Measurements from ENCODE around the gene KXD1.
"Not testable (repeated sequence)": the region's sequence is repeated elsewhere in the genome, so short reads cannot be mapped to it uniquely, and the experiment has no call there.

The KXD1 gene

GRCh38 chr19:18537431-18537830 is 20.2 kb upstream of the KXD1 start:
- DNase-seq, result no peak

DNA sequence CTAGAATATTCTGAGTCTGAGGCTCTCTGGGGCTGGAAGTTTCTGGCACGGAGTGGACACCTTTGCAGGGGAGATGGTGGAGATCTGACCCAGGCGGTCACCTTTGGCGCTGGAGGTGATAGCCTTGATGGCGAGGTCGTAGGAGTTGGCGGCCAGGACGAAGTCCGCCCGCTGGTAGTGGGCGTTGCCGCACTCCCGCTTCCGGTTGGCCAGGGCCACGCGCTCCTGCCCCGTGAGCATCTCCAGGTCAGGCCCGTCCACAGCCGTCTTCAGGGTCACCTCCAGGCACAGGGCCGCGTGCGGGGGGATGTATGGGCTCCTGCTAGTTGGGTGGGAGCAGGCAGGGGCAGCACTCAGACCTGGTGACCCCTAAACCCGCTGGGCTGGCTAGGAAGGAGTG is 19.6 kb upstream of the KXD1 start:
- DNase-seq, result no peak

GRCh38 chr19:18539372-18539771 is 18.3 kb upstream of the KXD1 start:
- no peak for DNase-seq

- DNase-seq, result not testable (repeated sequence)
Observed at GRCh38 chr19:18540200-18540599, 17.5 kb upstream of the KXD1 start.

DNA sequence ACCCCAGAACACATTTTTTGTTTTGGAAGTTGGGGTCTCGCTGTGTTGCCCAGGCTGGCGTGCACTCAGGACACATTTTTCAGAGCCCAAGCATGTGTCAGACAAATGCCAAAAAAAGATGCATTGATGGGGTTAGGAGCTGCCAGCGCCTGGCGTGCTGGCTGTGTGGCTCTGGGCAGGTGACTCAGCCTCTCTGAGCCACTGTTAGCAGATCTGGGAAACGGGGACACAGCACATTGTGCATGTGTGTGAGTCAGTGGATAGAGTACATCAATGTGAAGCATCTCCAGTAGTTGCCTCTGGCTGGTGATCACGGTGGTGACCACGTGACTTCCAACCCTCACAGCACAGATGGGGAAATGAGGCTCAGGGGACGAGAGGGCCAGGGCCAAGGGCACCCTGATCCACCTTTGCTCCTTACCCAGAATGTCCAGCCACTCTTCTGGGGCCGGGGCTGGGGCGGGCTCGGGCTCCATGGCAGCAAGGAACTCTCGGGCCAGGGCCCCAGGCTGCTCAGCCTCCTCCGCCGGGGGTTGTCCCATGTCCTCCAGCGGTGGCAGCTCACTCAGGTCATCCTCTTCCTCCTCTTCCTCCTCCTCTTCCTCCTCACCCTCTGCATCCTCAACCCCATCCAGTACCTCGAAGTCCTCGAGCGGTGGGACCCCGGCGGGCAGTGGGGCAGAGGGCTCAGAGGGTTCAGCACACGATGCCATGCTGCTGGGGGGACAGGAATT is 16.2 kb upstream of the KXD1 start:
- peak; percentile 32 to 58 (median 37) for DNase-seq

- DNase-seq, result peak in 2 of 3 donors; percentile 10 to 25
Observed at GRCh38 chr19:18541992-18542940, 15.4 kb upstream of the KXD1 start.

GRCh38 chr19:18542941-18543813 is 14.5 kb upstream of the KXD1 start, which contains the start of gene FKBP8:
Gene FKBP8, minus strand, starts transcription at chr19:18543573. Its CDS starts 1,603 bp downstream, at chr19:18541970.
- DNase-seq, result peak; percentile 92 to 97 (median 94)

DNA sequence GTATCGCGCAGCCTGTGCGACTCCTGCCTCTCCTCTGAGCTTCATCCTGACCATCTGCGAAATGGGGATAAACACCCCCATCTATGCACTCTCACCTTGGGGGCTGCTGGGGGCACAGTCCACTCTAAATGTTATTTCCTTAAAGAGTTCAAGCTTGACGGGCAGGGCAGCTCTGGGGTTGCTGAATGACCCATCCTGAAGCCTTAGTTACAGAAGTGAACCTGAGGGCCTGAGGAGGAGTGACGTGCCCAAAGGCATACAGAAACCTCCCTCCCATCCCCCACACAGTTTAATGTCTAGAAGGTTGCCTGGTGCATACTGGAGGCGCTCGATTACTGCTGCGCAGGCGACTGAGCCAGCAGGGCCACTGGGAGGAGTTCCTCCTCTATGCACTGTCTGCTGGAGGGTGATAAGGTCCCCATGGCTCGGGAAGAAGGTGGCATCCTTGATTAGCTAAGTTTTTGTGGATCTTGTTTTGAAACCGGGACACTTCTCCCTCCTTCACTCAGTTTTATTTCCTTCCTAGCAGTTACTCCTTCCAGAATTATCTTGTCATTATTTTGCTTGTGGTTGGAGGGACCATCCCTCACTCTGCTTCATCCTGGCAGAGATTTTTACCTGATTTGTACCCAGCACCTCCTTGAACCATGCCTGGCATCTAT is 13.7 kb upstream of the KXD1 start:
- peak; percentile 72 to 85 (median 80) for DNase-seq

- no peak for DNase-seq
Observed at GRCh38 chr19:18551631-18552030, 6.0 kb upstream of the KXD1 start.

DNA sequence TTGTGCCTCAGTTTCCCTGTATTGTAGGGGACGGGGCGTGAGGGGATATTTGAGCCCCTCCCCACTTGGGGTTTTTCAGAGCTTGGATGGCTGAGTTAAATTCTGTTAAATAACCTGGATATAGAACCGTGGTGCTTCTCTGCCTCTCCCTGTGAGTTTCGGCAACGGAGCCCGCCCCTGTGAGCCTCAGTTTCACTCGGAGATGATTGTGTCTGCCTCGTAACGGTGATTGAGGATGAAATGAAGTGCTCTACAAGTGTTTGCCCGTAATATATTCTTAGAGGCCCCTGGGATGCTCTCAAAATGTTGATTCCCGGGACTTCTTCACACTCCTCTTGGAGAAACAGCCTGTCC is 509 bp downstream of the KXD1 start:
- DNase-seq, result peak in 2 of 3 donors; percentile 7

- peak; percentile 24 to 47 (median 26) for DNase-seq
Observed at GRCh38 chr19:18558604-18559003, 934 bp downstream of the KXD1 start.

- DNase-seq, result no peak
Observed at GRCh38 chr19:18559685-18560084, 2.0 kb downstream of the KXD1 start.

- no peak for DNase-seq
Observed at GRCh38 chr19:18562086-18562485, 4.4 kb downstream of the KXD1 start.

DNA sequence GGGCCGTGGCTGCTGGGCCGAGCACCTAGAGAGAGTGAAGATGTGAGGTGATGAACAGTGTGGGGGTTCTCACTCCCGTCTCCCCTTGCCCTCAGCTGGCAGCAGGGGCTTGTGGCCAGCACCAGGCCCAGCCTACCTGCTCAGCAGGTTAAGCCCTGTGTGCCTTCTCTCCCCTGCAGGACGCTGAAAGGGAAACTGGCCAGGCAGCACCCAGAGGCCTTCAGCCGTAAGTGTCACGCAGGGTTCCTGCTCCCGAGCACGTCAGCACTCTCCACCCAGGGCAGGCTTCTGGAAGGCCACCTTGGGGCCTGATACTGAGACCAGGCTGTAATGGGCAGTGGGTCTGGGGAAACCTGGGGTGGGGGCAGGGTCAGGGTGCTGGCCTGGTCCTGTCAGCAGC is 9.3 kb downstream of the KXD1 start:
- DNase-seq, result no peak

DNA sequence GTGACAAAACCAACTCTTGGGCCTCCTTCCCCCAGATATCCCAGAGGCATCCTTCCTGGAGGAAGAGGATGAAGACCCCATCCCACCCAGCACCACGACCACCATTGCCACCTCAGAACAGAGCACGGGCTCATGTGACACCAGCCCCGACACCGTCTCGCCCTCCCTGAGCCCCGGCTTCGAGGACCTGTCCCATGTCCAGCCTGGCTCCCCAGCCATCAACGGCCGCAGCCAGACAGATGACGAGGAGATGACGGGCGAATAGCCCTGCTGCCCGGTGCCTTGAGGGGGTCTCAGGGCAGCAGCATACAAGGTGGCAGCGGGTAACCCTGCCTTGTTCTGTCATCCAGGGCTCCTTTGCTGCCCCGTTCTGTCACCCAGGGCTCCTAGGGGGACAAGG is 10.7 kb downstream of the KXD1 start:
- no peak for DNase-seq

- peak; percentile 99 to 100 (median 100) for DNase-seq
Observed at GRCh38 chr19:18571564-18572344, 14.1 kb downstream of the KXD1 start, which contains the start of gene UBA52. Gene UBA52, plus strand, starts transcription at chr19:18571857. Its CDS starts 1,444 bp downstream, at chr19:18573301.

- DNase-seq, result no peak
Observed at GRCh38 chr19:18574691-18575291, 17.1 kb downstream of the KXD1 start.

GRCh38 chr19:18576383-18576782 is 18.7 kb downstream of the KXD1 start:
- DNase-seq, result no peak

GRCh38 chr19:18577365-18577914 is 19.8 kb downstream of the KXD1 start:
- no peak for DNase-seq

GRCh38 chr19:18580311-18580710 is 22.6 kb downstream of the KXD1 start:
- no peak for DNase-seq

Data from suppressor macrophage treated with lipopolysaccharide for 1 hour (primary cell).